GM23248 (cell line): ENCODE measurements around the gene MRPL10. TPM values are rescaled to one million over a fixed set of nuclear protein-coding genes. Genes with fewer than 3 reads are reported as not detected.

Experiments used
- DNase-seq: peaks from one replicate; pipeline ENCODE4 v3.0.0-alpha.2; 2015
- H2AFZ ChIP-seq: fragments of 200-600 bp; sonication (generic); 2 replicates; pipeline ENCODE4 v1.6.1; 2016; ENCODE audit warnings: antibody characterized with exemption
- H3F3A ChIP-seq: fragments of 200-600 bp; sonication (generic); 2 replicates; pipeline ENCODE4 v1.6.1; 2016; ENCODE audit warnings: mild to moderate bottlenecking, antibody characterized with exemption, mixed run types; ENCODE audit not compliant: insufficient read depth
- H3K27ac ChIP-seq: fragments of 200-600 bp; sonication (generic); 2 replicates; pipeline ENCODE4 v1.5.1; 2016; ENCODE audit warnings: mild to moderate bottlenecking
- H3K27me3 ChIP-seq: fragments of 200-600 bp; sonication (generic); replicated peaks from 2 replicates; pipeline ENCODE4 v1.6.1; 2016; ENCODE audit warnings: mild to moderate bottlenecking; ENCODE audit not compliant: insufficient read depth
- H3K36me3 ChIP-seq: fragments of 200-600 bp; sonication (generic); 2 replicates; pipeline ENCODE4 v1.6.1; 2016; ENCODE audit warnings: low read depth, mild to moderate bottlenecking
- H3K4me1 ChIP-seq: fragments of 200-600 bp; sonication (generic); 2 replicates; pipeline ENCODE4 v1.6.1; 2016; ENCODE audit warnings: mild to moderate bottlenecking; ENCODE audit not compliant: insufficient read depth
- H3K4me2 ChIP-seq: fragments of 200-600 bp; sonication (generic); one replicate; pipeline ENCODE4 v1.6.1; 2016; ENCODE audit warnings: mild to moderate bottlenecking; ENCODE audit not compliant: unreplicated experiment
- H3K4me3 ChIP-seq: fragments of 200-600 bp; sonication (generic); 2 replicates; pipeline ENCODE4 v1.5.1; 2016; ENCODE audit warnings: mild to moderate bottlenecking
- H3K79me2 ChIP-seq: fragments of 200-600 bp; sonication (generic); 2 replicates; pipeline ENCODE4 v1.6.1; 2016; ENCODE audit warnings: mild to moderate bottlenecking; ENCODE audit not compliant: insufficient read depth
- H3K9ac ChIP-seq: fragments of 200-600 bp; sonication (generic); 2 replicates; pipeline ENCODE4 v1.6.1; 2016; ENCODE audit warnings: mild to moderate bottlenecking
- H3K9me2 ChIP-seq: fragments of 200-600 bp; sonication (generic); 2 replicates; pipeline ENCODE4 v1.6.1; 2016; ENCODE audit warnings: mixed run types, mild to moderate bottlenecking, moderate library complexity; ENCODE audit not compliant: insufficient read depth
- H3K9me3 ChIP-seq: fragments of 200-600 bp; sonication (generic); one replicate; pipeline ENCODE4 v1.6.1; 2017; ENCODE audit warnings: low read depth
- H4K20me1 ChIP-seq: fragments of 200-600 bp; sonication (generic); 2 replicates; pipeline ENCODE4 v1.6.0; 2016; ENCODE audit not compliant: insufficient read depth
- EZH2 ChIP-seq: fragments of 200-600 bp; sonication (generic); IDR thresholded peaks from 2 replicates; pipeline ENCODE4 v1.6.1; 2018; ENCODE audit warnings: antibody characterized with exemption, mild to moderate bottlenecking; ENCODE audit not compliant: insufficient read depth, poor library complexity, severe bottlenecking
- EZH2phosphoT487 ChIP-seq: fragments of 200-600 bp; sonication (generic); IDR thresholded peaks from 2 replicates; pipeline ENCODE4 v1.6.1; 2018; ENCODE audit warnings: antibody characterized with exemption, moderate library complexity, mild to moderate bottlenecking, low read depth; ENCODE audit not compliant: insufficient read depth
- WGBS, 2 experiments: methylation state at CpG; one replicate each; pipeline ENCODE4 v1.1.6; 2015 to 2017; ENCODE audit warnings: low lambda C conversion rate in 2 of 2, low coverage in 1 of 2; ENCODE audit errors: missing lambda C conversion rate in 2 of 2; 5-methylcytosine and 5-hydroxymethylcytosine counted together
- in situ Hi-C: fragments of 300-500 bp; cut with MboI; formaldehyde crosslinking; loops from 2 replicates; pipeline ENCODE4 v1.15.0; 2020
- polyA plus RNA-seq: library from polyadenylated mRNA; unstranded; fragments of >200 nt; fragmentation: Nextera tagmentation; extraction: Ambion mirVana; gene quantifications from 2 replicates; pipeline ENCODE4 v1.2.1, GENCODE V29; 2016
- total RNA-seq: library from RNA; depleted of rRNA; stranded (reverse); fragments of >200 nt; shearing (Covaris generic); gene quantifications from 2 replicates; pipeline ENCODE4 v1.2.3, GENCODE V29; 2014

Gene MRPL10
- total and polyA plus RNA-seq, 2 experiments from 2014 or later, result 30.6 to 37.3 TPM

- in situ Hi-C loops, result no loop called here
- DNase-seq, result no peak
- Histone ChIP-seq H3K9me3 (no peaks in the 10 kb centered on the region), H3K36me3 (no peaks in the 10 kb centered on the region), H3K27me3 (no peaks in the 10 kb centered on the region), H2AFZ (no peak overlapping the region), H3K4me1 (peaks cover 10% of the 10 kb centered on the region), H3K79me2 (no peaks in the 10 kb centered on the region), H3K27ac (no peak overlapping the region), H3K4me2 (no peak overlapping the region), H3F3A (peaks cover 14% of the 10 kb centered on the region; the same call in 1 of the 2 replicates), H3K9ac (no peak overlapping the region), H3K9me2 (no peaks in the 10 kb centered on the region), H3K4me3 (no peak overlapping the region), H4K20me1 (no peaks in the 10 kb centered on the region)
- WGBS, 2 experiments, result 94 to 96% methylated on average over 14 of the region's 14 CpGs
- no peak for TF ChIP-seq EZH2phosphoT487
- TF ChIP-seq EZH2, result no peak
Observed at GRCh38 chr17:47813077-47813476, 18.3 kb downstream of the MRPL10 start.

DNA sequence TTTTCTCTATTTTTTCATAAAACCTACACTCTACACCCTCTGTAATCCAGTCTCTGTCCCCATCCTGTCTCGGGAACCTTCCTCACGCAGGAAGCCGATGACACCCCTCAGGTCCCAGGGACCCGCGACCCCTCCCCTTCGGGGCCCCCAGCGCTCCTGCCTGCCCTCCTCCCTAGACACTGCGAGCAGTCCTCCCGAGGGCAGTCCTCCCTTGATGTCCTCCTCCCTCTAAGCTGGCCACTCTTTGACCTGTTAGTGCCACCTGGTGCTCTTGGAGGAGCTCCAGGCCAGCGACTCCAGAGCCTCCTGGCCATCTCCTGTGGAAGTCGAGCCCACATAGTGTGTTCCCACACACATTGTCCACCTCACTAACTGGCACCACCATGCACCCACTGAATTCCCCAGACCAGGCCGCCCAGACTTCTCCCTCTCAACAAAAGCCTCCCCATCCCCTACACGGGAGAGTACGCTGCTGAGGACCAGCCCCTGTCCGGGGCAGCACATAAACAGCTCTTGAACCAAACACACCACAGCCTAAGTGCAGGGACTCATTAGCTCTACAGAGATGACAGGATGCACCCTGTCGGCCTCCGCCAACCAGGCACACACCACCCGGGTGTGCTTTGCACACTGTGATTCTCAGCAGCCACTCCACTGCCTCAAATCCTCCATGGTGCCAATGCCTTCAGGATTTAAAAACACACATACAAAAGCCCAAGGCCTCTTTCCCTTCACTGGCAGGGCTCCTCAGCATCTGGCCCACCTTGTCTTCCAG, 19.0 kb downstream of the MRPL10 start:
- in situ Hi-C loops, result no loop called here
- Histone ChIP-seq H3K27me3 (no peaks in the 10 kb centered on the region), H3K4me1 (peaks cover 10% of the 10 kb centered on the region), H3K9me3 (no peaks in the 10 kb centered on the region), H4K20me1 (no peaks in the 10 kb centered on the region), H3K9ac (no peak overlapping the region), H3K9me2 (no peaks in the 10 kb centered on the region), H3K36me3 (no peaks in the 10 kb centered on the region), H3K4me2 (no peak overlapping the region), H3K27ac (no peak overlapping the region), H3K79me2 (no peaks in the 10 kb centered on the region), H3K4me3 (no peak overlapping the region), H2AFZ (no peak overlapping the region), H3F3A (peaks cover 14% of the 10 kb centered on the region; the same call in 1 of the 2 replicates)
- no peak for DNase-seq
- TF ChIP-seq EZH2, result no peak
- no peak for TF ChIP-seq EZH2phosphoT487
- WGBS, 2 experiments, result 86 to 88% methylated on average over 18 of the region's 18 CpGs

GRCh38 chr17:47811709-47812108, 19.6 kb downstream of the MRPL10 start:
- in situ Hi-C loops, result no loop called here

GRCh38 chr17:47810901-47811635, 20.3 kb downstream of the MRPL10 start:
- Histone ChIP-seq H4K20me1 (no peaks in the 10 kb centered on the region), H3K27ac (no peak overlapping the region), H3K9ac (no peak overlapping the region)

More at GRCh38 chr17:47811709-47812108, 19.6 kb downstream of the MRPL10 start:
- H4K20me1 ChIP-seq, result no peaks in the 10 kb centered on the region
- H3K27ac ChIP-seq, result no peak overlapping the region
- no peaks in the 10 kb centered on the region for H3K79me2 ChIP-seq
- no peak for TF ChIP-seq EZH2
- no peak for TF ChIP-seq EZH2phosphoT487
- no peak overlapping the region for H3K9ac ChIP-seq
- DNase-seq, result no peak
- H3K36me3 ChIP-seq, result no peaks in the 10 kb centered on the region
- no peaks in the 10 kb centered on the region for H3K9me2 ChIP-seq
- H3K4me1 ChIP-seq, result peaks cover 10% of the 10 kb centered on the region
- H3F3A ChIP-seq, result peaks cover 14% of the 10 kb centered on the region; the same call in 1 of the 2 replicates
- WGBS, 2 experiments, result 69 to 70% methylated on average over 7 of the region's 7 CpGs
- no peaks in the 10 kb centered on the region for H3K9me3 ChIP-seq
- no peaks in the 10 kb centered on the region for H3K27me3 ChIP-seq
- H3K4me2 ChIP-seq, result no peak overlapping the region
- no peak overlapping the region for H2AFZ ChIP-seq
- H3K4me3 ChIP-seq, result no peak overlapping the region

More at GRCh38 chr17:47810901-47811635, 20.3 kb downstream of the MRPL10 start:
- H3K4me1 ChIP-seq, result peaks cover 10% of the 10 kb centered on the region
- H3K36me3 ChIP-seq, result no peaks in the 10 kb centered on the region
- no peak for DNase-seq
- TF ChIP-seq EZH2 (no peak), EZH2phosphoT487 (no peak)
- peaks cover 14% of the 10 kb centered on the region; the same call in 1 of the 2 replicates for H3F3A ChIP-seq
- no peaks in the 10 kb centered on the region for H3K9me3 ChIP-seq
- no peak overlapping the region for H3K4me3 ChIP-seq
- WGBS, 2 experiments, result 75% methylated on average over 8 to 9 of the region's 9 CpGs
- H3K4me2 ChIP-seq, result no peak overlapping the region
- no peaks in the 10 kb centered on the region for H3K9me2 ChIP-seq
- H3K79me2 ChIP-seq, result no peaks in the 10 kb centered on the region
- no peaks in the 10 kb centered on the region for H3K27me3 ChIP-seq
- H2AFZ ChIP-seq, result no peak overlapping the region
- in situ Hi-C loops, result no loop called here
